Femur (tissue), 1 donor: ENCODE results near the gene NDUFAF4.
"Not testable (repeated sequence)": the region's sequence is repeated elsewhere in the genome, so short reads cannot be mapped to it uniquely, and the experiment has no call there.

ENCODE experiments used
- DNase-seq: peaks from one replicate; pipeline ENCODE4 v3.0.0-alpha.2; 2017

Gene NDUFAF4

GRCh38 chr6:96898241-96898851, 655 bp upstream of the NDUFAF4 start:
- DNase-seq: no peak

DNA sequence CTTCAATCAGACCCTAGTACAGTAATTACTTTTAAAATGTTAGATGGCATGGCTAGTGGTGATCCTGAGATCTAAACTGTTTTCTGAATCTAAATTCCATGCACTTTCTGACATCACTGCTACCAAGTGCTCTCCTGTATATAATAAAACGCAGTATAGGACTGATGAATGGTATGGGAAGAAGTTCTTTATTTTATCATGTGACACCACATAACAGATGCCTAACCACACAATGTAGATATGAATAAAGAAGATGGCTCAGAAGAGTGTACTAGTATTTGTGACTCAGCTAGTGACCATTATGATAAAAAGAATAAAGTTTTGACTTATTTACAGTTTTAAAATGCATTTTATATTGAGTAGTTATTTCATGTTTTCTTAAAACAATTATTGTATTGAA, 8.5 kb downstream of the NDUFAF4 start:
- no peak for DNase-seq

- DNase-seq: no peak
These were observed 8.9 kb downstream of the NDUFAF4 start for GRCh38 chr6:96888745-96889144.

- no peak for DNase-seq
These were observed 11.2 kb downstream of the NDUFAF4 start for GRCh38 chr6:96886519-96886918.

DNA sequence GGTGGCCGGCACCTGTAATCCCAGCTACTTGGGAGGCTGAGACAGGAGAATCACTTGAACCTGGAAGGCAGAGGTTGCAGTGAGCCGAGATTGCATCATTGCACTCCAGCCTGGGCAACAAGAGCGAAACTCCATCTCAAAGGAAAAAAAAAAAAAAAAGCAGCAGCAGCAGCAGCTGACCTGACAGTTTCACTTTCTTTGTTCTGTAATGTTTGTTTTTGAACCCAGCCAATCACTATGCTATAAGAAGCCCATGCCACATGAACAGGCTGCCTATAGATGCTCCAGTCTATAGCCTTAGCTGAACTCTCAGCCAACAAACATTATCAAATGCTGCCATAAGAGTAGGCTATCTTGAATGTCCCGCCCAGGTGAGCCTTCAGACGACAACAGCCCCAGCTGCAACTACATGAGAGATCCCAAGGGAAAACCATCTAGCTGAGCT, 12.5 kb downstream of the NDUFAF4 start:
- DNase-seq: not testable (repeated sequence)

DNA sequence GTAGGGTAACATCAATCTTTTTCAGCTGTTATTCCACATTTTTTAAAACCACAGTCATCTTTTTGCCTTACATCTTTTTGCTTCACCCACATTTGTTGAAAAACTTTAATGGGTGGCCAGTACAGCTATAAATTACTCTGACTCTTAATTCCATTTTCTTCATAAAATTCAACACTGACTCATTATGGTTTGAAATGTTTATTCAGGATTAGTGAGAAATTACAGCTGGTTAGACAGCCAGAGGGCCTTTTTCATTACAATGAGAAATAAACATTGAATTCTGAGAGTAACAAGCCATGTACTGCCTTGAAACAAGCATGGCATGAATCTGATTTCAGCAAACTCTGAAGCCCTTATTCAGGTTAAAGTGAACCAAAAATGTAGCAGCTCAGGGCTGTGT, 19.5 kb downstream of the NDUFAF4 start:
- no peak for DNase-seq

DNA sequence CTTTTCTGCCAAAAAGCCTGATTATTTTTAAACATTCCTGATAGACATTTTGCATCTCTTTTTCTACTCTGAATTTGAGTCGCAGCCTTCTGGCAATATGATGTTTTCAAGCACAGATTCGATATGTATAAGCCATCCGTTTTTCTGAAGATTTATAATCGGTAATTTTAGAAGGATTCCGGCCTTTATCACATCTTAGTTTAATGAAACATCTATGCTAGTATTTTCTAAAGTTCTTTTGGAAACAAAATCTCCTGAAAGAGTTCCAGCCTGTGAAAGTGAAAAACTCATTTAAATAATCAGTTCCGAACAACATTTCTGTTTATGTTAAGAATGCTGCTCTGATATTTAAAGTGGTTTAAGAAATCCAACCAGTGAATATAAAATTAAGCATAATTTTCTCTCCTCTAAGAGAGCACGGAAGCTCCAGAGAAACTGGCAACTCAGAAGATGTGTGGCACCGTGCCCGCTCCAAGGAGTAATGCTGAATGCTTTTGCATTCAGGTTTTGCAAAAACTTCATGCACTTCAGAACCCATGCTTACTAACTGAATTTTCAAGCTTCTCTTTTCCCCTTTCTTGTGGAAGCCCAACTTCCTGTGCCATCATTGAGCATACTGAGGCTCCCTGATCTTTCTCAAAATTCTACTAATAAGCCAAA, 20.7 kb downstream of the NDUFAF4 start:
- no peak for DNase-seq

GRCh38 chr6:96872976-96873375, 24.7 kb downstream of the NDUFAF4 start:
- DNase-seq: no peak

DNA sequence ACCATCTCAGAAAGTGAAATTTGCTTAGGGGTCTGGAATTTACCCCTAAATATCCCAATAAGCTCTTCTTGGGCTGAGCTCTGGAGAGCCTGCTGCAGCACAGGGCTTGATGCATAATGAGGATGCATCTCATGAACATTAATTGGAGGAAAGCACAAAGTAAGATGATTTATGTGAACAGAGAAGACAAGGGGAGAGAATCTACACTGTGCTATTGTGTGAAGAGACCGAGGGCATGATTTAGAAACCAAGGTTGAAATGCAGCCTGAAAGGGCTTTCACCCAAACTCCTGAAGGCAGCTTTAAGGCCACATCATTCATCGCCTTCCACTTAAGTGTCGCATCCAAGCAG, 32.7 kb downstream of the NDUFAF4 start:
- DNase-seq: no peak

GRCh38 chr6:96864216-96865054, 33.3 kb downstream of the NDUFAF4 start:
- no peak for DNase-seq

- DNase-seq: no peak
These were observed 35.1 kb downstream of the NDUFAF4 start for GRCh38 chr6:96862560-96862959.

GRCh38 chr6:96861588-96861987, 36.1 kb downstream of the NDUFAF4 start:
- DNase-seq: no peak

DNA sequence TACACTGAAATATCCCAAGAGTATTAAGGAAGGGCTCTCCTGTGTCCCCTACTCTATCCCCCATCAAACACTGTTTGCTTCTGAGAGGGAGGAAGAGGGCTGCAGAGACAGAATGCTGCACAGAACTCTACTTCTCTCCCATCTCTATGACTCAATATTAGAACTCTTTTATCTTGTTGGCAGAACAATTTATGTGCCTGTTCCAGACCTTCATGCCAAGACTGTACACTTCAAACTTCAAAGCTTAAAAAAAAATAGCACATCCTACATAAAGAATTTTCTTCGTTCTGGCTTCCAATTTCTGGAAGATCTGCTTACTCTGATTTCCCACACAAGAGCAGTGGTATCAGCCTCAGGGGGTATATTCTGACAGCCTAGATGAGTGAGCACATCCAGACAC, 40.8 kb downstream of the NDUFAF4 start:
- DNase-seq: no peak

GRCh38 chr6:96853083-96853482, 44.6 kb downstream of the NDUFAF4 start:
- DNase-seq: no peak

GRCh38 chr6:96852605-96853004, 45.1 kb downstream of the NDUFAF4 start:
- DNase-seq: no peak

GRCh38 chr6:96851858-96852257, 45.8 kb downstream of the NDUFAF4 start:
- no peak for DNase-seq

DNA sequence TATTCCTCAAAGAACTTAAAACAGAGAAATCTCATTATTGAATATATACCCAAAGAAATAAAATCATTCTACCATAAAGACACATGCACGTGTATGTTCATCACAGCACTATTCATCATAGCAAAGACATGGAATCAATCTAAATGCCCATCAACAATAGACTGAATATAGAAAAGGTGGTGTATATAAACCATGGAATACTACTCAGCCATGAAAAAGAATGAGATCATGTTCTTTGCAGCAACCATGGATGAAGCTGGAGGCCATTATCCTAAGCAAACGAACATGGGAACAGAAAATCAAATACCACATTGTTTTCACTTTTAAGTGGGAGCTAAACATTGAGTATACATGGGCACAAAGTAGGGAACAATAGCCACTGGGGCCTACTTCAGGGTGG, 48.1 kb downstream of the NDUFAF4 start:
- DNase-seq: no peak

GRCh38 chr6:96844530-96844929, 53.2 kb downstream of the NDUFAF4 start:
- DNase-seq: no peak

DNA sequence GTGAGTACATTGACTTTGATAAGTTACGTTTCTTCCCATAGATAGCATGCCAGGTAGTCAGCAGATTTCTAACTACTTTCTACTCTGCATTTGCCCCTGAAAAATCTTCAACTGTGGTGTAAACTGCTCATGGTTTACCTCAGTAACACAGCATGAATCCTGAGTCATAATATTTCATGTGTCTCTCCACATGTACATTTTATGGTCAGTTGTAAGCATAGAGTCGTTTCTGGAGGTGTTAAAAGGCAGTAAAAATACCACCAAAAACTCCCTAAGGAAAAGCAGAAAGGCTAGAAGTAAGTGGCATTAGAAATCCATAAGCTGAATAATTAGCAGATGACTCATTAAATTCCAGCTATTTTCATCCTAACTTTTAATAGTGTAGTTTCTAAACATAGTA, 56.3 kb downstream of the NDUFAF4 start:
- no peak for DNase-seq
